K562 (cell line): ENCODE measurements around the gene SCN4A. TPM values are rescaled to one million over a fixed set of nuclear protein-coding genes. Genes with fewer than 3 reads are reported as not detected.

Experiments used
- ATAC-seq: fragments of 200-7000 bp; cut with Tn5 transposase; 3 replicates; pipeline ENCODE4 v1.9.1; 2020; ENCODE audit warnings: moderate library complexity
- BruUV-seq: library from RNA; stranded (reverse); fragments of 400-500 nt; replicated peaks from 2 replicates; lab custom pipeline; 2021; lab: Mats Ljungman, UMichigan
- CTCF ChIA-PET: fragments of 300-600 bp; formaldehyde crosslinking; extraction: SDS; loops from one replicate; lab custom pipeline; 2021; ENCODE audit warnings: low intra/inter-chr PET ratio; lab: Yijun Ruan, JAX
- POLR2A ChIA-PET: fragments of 300-600, 350-650 bp; sonication (Branson Sonifier 250); formaldehyde crosslinking; extraction: SDS; loops from one replicate; lab custom pipeline; 2021; ENCODE audit warnings: antibody characterized with exemption, inconsistent platforms; lab: Yijun Ruan, JAX
- DNase-seq, 4 experiments: peaks; one replicate each; pipeline versions ENCODE4 v3.0.0 to v3.0.0-alpha.2; 2011 to 2018; ENCODE audit warnings: low spot score in 3 of 4, mixed read lengths in 3 of 4; ENCODE audit errors: extremely low read depth in 1 of 4
- FAIRE-seq: peaks from 2 replicates; lab custom pipeline; 2011; peaks lifted over from hg19 to GRCh38; lab: Jason Lieb, UNC
- H2AFZ ChIP-seq: 2 replicates; pipeline ENCODE4 v1.6.0; 2011; ENCODE audit warnings: low read depth, low read length, control low read depth, inconsistent platforms
- H3K27ac ChIP-seq: fragments of 200-600 bp; 3 replicates; pipeline ENCODE4 v1.8.0; 2011; ENCODE audit warnings: low read depth, mild to moderate bottlenecking, control low read depth, inconsistent platforms, low read length, moderate library complexity, mixed read lengths; ENCODE audit errors: extremely low read depth
- H3K27me3 ChIP-seq, 2 experiments: fragments of 300-600 bp in 1 of 2; 2 replicates in 1 of 2; 3 replicates in 1 of 2; pipeline versions ENCODE4 v1.6.0 to v1.8.0; 2011; ENCODE audit warnings: inconsistent platforms in 2 of 2, low read length in 2 of 2, mild to moderate bottlenecking in 1 of 2, mixed read lengths in 1 of 2, moderate library complexity in 1 of 2; ENCODE audit not compliant: control insufficient read depth in 2 of 2, insufficient read depth in 2 of 2
- H3K36me3 ChIP-seq: fragments of 300-600 bp; 3 replicates; pipeline ENCODE4 v1.8.0; 2011; ENCODE audit warnings: mild to moderate bottlenecking, low read length, inconsistent platforms; ENCODE audit not compliant: control insufficient read depth, insufficient read depth
- H3K4me1 ChIP-seq, 2 experiments: fragments of 200-600 bp in 1 of 2; replicated peaks in 1 of 2; 2 replicates in 1 of 2; 3 replicates in 1 of 2; pipeline versions ENCODE4 v1.5.1 to v1.8.0; 2011; ENCODE audit warnings: inconsistent platforms in 2 of 2, low read length in 2 of 2, mild to moderate bottlenecking in 1 of 2, mixed read lengths in 1 of 2, moderate library complexity in 1 of 2; ENCODE audit not compliant: control insufficient read depth in 2 of 2, insufficient read depth in 2 of 2
- H3K4me2 ChIP-seq: 2 replicates; pipeline ENCODE4 v1.6.1; 2011; ENCODE audit warnings: low read length, control low read depth, inconsistent platforms, mixed read lengths; ENCODE audit not compliant: insufficient read depth
- H3K4me3 ChIP-seq: fragments of 200-600 bp; sonication (generic), shearing (Covaris generic); 2 replicates; pipeline ENCODE4 v1.5.1; 2016; ENCODE audit warnings: control low read depth, inconsistent platforms
- H3K79me2 ChIP-seq: fragments of 200-600 bp; 3 replicates; pipeline ENCODE4 v1.8.0; 2011; ENCODE audit warnings: low read length, inconsistent platforms; ENCODE audit not compliant: control insufficient read depth, insufficient read depth
- H3K9ac ChIP-seq, 2 experiments: 2 replicates each; pipeline versions ENCODE4 v1.6.0 to v1.6.1; 2011; ENCODE audit warnings: low read depth in 2 of 2, low read length in 2 of 2, control low read depth in 1 of 2, inconsistent platforms in 1 of 2, mild to moderate bottlenecking in 1 of 2, mixed read lengths in 1 of 2; ENCODE audit not compliant: insufficient read depth in 1 of 2
- H3K9me1 ChIP-seq: one replicate; pipeline ENCODE4 v1.6.0; 2011; ENCODE audit warnings: inconsistent platforms, mild to moderate bottlenecking, low read length, moderate library complexity; ENCODE audit not compliant: control insufficient read depth, insufficient read depth
- H3K9me3 ChIP-seq: replicated peaks from 2 replicates; pipeline ENCODE4 v1.5.1; 2011; ENCODE audit warnings: low read depth, low read length, inconsistent platforms; ENCODE audit not compliant: control insufficient read depth, insufficient read depth
- H4K20me1 ChIP-seq: replicated peaks from 2 replicates; pipeline ENCODE4 v1.6.1; 2011; ENCODE audit warnings: low read length, inconsistent platforms, mixed read lengths; ENCODE audit not compliant: control insufficient read depth, insufficient read depth
- CBFA2T2 ChIP-seq: fragments of 450-650 bp; conservative IDR thresholded peaks from 2 replicates; pipeline ENCODE4 v1.6.1; 2017; ENCODE audit warnings: mild to moderate bottlenecking
- CBX1 ChIP-seq: sonication (generic); IDR thresholded peaks from 2 replicates; pipeline ENCODE4 v1.6.1; 2016; ENCODE audit warnings: antibody characterized with exemption, low read depth, mild to moderate bottlenecking
- CGGBP1 ChIP-seq: fragments of 250-450 bp; sonication (Bioruptor Pico); IDR thresholded peaks from 2 replicates; pipeline ENCODE4 v1.9.0; 2021; ENCODE audit warnings: mild to moderate bottlenecking
- CTCF ChIP-seq, 3 experiments: IDR thresholded peaks in 2 of 3; conservative IDR thresholded peaks in 1 of 3; 2 replicates each; pipeline ENCODE4 v1.5.1; 2011 to 2012; ENCODE audit warnings: low read length in 3 of 3, mild to moderate bottlenecking in 3 of 3, control low read depth in 2 of 3, improper control_type of control experiment in 1 of 3, inconsistent platforms in 1 of 3, low read depth in 1 of 3, mixed read lengths in 1 of 3, moderate library complexity in 1 of 3; ENCODE audit not compliant: insufficient read depth in 2 of 3
- KDM1A ChIP-seq, 2 experiments: fragments of 450-650 bp; IDR thresholded peaks; 2 replicates each; pipeline ENCODE4 v1.6.1; 2016; ENCODE audit warnings: mild to moderate bottlenecking in 2 of 2
- POLR2B ChIP-seq: fragments of 450-650 bp; IDR thresholded peaks from 2 replicates; pipeline ENCODE4 v1.6.1; 2018; ENCODE audit warnings: low read depth; ENCODE audit not compliant: partially characterized antibody
- TOE1 ChIP-seq, 2 experiments: fragments of 450-650 bp in 1 of 2; sonication (generic) in 1 of 2; formaldehyde crosslinking in 1 of 2; IDR thresholded peaks; 2 replicates each; pipeline versions ENCODE4 v1.7.1 to v1.8.0; 2016 to 2022; ENCODE audit warnings: borderline replicate concordance in 2 of 2, mild to moderate bottlenecking in 2 of 2, antibody characterized with exemption in 1 of 2, inconsistent platforms in 1 of 2, low read depth in 1 of 2, missing genetic modification reagents in 1 of 2, moderate library complexity in 1 of 2
- ZNF121 ChIP-seq: sonication (generic); formaldehyde crosslinking; conservative IDR thresholded peaks from 2 replicates; pipeline ENCODE4 v1.8.0; 2022; ENCODE audit warnings: missing genetic modification reagents
- ZNF134 ChIP-seq: fragments of 250-450 bp; sonication (Bioruptor Pico); conservative IDR thresholded peaks from 2 replicates; pipeline ENCODE4 v1.4.0; 2020
- ZNF436 ChIP-seq: fragments of 250-450, 450-650 bp; sonication (Bioruptor Pico); formaldehyde crosslinking; IDR thresholded peaks from 2 replicates; pipeline ENCODE4 v1.7.0; 2020; ENCODE audit warnings: mild to moderate bottlenecking
- ZNF586 ChIP-seq: fragments of 450-650 bp; formaldehyde crosslinking; conservative IDR thresholded peaks from 2 replicates; pipeline ENCODE4 v1.4.0; 2020; ENCODE audit warnings: mild to moderate bottlenecking, moderate library complexity
- WGBS: fragments of 100-300 bp; shearing (Covaris generic); methylation state at CpG from one replicate; pipeline ENCODE4 v1.1.6; 2016; ENCODE audit warnings: low coverage, mixed read lengths; ENCODE audit not compliant: insufficient coverage; ENCODE audit errors: missing lambda C conversion rate; 5-methylcytosine and 5-hydroxymethylcytosine counted together
- in situ Hi-C: fragments of 300-500 bp; cut with MboI; formaldehyde crosslinking; loops from 4 replicates; pipeline ENCODE4 v1.15.0; 2018; ENCODE audit warnings: inconsistent platforms, mixed read lengths
- intact Hi-C: fragments of 100-400 bp; cut with micrococcal nuclease; formaldehyde crosslinking; loops from 2 replicates; pipeline ENCODE4 v1.14.2; 2022
- polyA plus RNA-seq, 8 experiments: library from polyadenylated mRNA; depleted of rRNA in 4 of 8; stranded (reverse) in 5 of 8; unstranded in 3 of 8; fragments of >200 nt; fragmentation: Nextera tagmentation in 2 of 8; fragmentation: Illumina TruSeq in 1 of 8; extraction: Ambion mirVana in 2 of 8; extraction: Trizol in 1 of 8; gene quantifications; 2 replicates each; pipeline versions ENCODE4 v1.2.1 to v1.2.3, GENCODE V29; 2011 to 2014; ENCODE audit warnings: inconsistent platforms in 1 of 8, missing spikeins in 1 of 8
- total RNA-seq, 7 experiments: library from RNA; depleted of rRNA in 6 of 7; stranded (reverse); fragments of >200 nt in 6 of 7; fragmentation: Illumina TruSeq in 2 of 7; extraction: Trizol in 2 of 7; gene quantifications; 2 replicates each; pipeline versions ENCODE4 v1.2.1 to v1.2.3, GENCODE V29; 2011 to 2021; ENCODE audit warnings: low replicate concordance in 1 of 7
- TF ChIP-seq, protein P1 (sequence below): fragments of 250-450 bp; sonication (Bioruptor Pico); IDR thresholded peaks from 2 replicates; pipeline ENCODE4 v1.4.0; 2020; ENCODE audit warnings: mild to moderate bottlenecking, moderate library complexity
- TF ChIP-seq, protein P2 (sequence below): fragments of 250-450 bp; sonication (Bioruptor Pico); IDR thresholded peaks from 2 replicates; pipeline ENCODE4 v1.5.0; 2021
- TF ChIP-seq, protein P3 (sequence below): fragments of 450-650 bp; IDR thresholded peaks from one replicate; pipeline ENCODE4 v1.6.1; 2018; ENCODE audit warnings: mild to moderate bottlenecking, moderate library complexity; ENCODE audit not compliant: partially characterized antibody

The SCN4A gene
- total and polyA plus RNA-seq, 9 of the 15 experiments (the other 6 are each of a cell fraction or from before 2014, with no cell fraction given): 0.29 to 2.6 (median 1.4) TPM

GRCh38 chr17:63945784-63946439, 26.8 kb downstream of the SCN4A start:
- WGBS: 55% methylated on average over 3 of the region's 6 CpGs
- ATAC-seq (no peak), DNase-seq (no peak), FAIRE-seq (no peak)
- H3K9ac ChIP-seq: 0 out of 4 replicates have a peak overlapping the region, but pooled peaks of 1 of the 2 experiments have one; percentile 58
- peaks cover 4% of the 10 kb centered on the region; the same call in 1 of the 2 replicates for H4K20me1 ChIP-seq
- no peak for TF ChIP-seq CBX1
- TF ChIP-seq CBFA2T2: no peak
- no peak for TF ChIP-seq CGGBP1 (CRISPR knock-in tag)
- no peak for TF ChIP-seq ZNF121 (CRISPR knock-in tag)
- no peak for TF ChIP-seq POLR2B
- TF ChIP-seq ZNF436 (CRISPR knock-in tag): no peak
- peak in 1 of 2 experiments; percentile 16; a peak in 1 of 4 replicates for TF ChIP-seq KDM1A (IDR thresholded peaks at IDR 0.05)
- TF ChIP-seq, protein P1, sequence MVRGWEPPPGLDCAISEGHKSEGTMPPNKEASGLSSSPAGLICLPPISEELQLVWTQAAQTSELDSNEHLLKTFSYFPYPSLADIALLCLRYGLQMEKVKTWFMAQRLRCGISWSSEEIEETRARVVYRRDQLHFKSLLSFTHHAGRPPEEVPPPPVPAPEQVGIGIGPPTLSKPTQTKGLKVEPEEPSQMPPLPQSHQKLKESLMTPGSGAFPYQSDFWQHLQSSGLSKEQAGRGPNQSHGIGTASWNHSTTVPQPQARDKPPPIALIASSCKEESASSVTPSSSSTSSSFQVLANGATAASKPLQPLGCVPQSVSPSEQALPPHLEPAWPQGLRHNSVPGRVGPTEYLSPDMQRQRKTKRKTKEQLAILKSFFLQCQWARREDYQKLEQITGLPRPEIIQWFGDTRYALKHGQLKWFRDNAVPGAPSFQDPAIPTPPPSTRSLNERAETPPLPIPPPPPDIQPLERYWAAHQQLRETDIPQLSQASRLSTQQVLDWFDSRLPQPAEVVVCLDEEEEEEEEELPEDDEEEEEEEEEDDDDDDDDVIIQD (CRISPR knock-in tag): no peak
- TF ChIP-seq ZNF586: no peak
- TF ChIP-seq CTCF (IDR thresholded peaks at IDR 0.05 in 2 of 3, conservative IDR thresholded peaks at IDR 0.05 in 1 of 3; ENCODE audit: insufficient read depth in 2 of 3, low read depth in 1 of 3, low read length in 3 of 3): peak in 1 of 3 experiments; percentile 15; a peak in 2 of 6 replicates
- no peak for TF ChIP-seq ZNF134 (CRISPR knock-in tag)
- TF ChIP-seq, protein P2, sequence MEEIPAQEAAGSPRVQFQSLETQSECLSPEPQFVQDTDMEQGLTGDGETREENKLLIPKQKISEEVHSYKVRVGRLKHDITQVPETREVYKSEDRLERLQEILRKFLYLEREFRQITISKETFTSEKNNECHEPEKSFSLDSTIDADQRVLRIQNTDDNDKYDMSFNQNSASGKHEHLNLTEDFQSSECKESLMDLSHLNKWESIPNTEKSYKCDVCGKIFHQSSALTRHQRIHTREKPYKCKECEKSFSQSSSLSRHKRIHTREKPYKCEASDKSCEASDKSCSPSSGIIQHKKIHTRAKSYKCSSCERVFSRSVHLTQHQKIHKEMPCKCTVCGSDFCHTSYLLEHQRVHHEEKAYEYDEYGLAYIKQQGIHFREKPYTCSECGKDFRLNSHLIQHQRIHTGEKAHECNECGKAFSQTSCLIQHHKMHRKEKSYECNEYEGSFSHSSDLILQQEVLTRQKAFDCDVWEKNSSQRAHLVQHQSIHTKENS (CRISPR knock-in tag): no peak
- TF ChIP-seq, protein P3, sequence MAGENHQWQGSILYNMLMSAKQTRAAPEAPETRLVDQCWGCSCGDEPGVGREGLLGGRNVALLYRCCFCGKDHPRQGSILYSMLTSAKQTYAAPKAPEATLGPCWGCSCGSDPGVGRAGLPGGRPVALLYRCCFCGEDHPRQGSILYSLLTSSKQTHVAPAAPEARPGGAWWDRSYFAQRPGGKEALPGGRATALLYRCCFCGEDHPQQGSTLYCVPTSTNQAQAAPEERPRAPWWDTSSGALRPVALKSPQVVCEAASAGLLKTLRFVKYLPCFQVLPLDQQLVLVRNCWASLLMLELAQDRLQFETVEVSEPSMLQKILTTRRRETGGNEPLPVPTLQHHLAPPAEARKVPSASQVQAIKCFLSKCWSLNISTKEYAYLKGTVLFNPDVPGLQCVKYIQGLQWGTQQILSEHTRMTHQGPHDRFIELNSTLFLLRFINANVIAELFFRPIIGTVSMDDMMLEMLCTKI: no peak
- no peak for TF ChIP-seq TOE1 (IDR thresholded peaks at IDR 0.05; ENCODE audit: borderline replicate concordance)
- no peak for TF ChIP-seq TOE1 (CRISPR knock-in tag; IDR thresholded peaks at IDR 0.05; ENCODE audit: borderline replicate concordance, low read depth)
- intact Hi-C loops (loop anchor here (2.0 to 10.0 kb wide), 3 partner anchors 27 to 79 kb away; partner anchors contain the start of genes GH1 and ICAM2), in situ Hi-C loops (no loop called here)
- H2AFZ ChIP-seq: no peak overlapping the region
- no peak overlapping the region for H3K4me3 ChIP-seq
- POLR2A ChIA-PET: interaction anchor here (0.5 to 2.2 kb wide), 5 partner anchors 10 to 208 kb away, joined by 3 to 6 read pairs (median 4); partner anchors contain the start of gene CD79B
- peaks cover 3 to 31% of the 10 kb centered on the region in 2 experiments; a peak in 3 of 5 replicates for H3K4me1 ChIP-seq
- no peaks in the 10 kb centered on the region for H3K9me3 ChIP-seq
- H3K27ac ChIP-seq: no peak overlapping the region
- peaks cover 24 to 69% of the 10 kb centered on the region in 2 experiments; a peak in 4 of 5 replicates for H3K27me3 ChIP-seq
- H3K79me2 ChIP-seq: no peaks in the 10 kb centered on the region
- BruUV-seq: no TSS peak
- no peaks in the 10 kb centered on the region for H3K36me3 ChIP-seq
- no peak overlapping the region for H3K4me2 ChIP-seq
- H3K9me1 ChIP-seq: no peaks in the 10 kb centered on the region
- CTCF ChIA-PET: interaction anchor here (0.5 to 0.7 kb wide), 2 partner anchors 26 to 71 kb away, joined by 3 read pairs; no protein-coding TSS in a partner anchor
